Activated CD4-positive, CD25-positive, alpha-beta regulatory T cell treated with anti-CD3 and anti-CD28 coated beads, Interleukin-2, amount 50 U/mL, for 24 hours (primary cell): ENCODE results near the gene DPEP1.
"Not testable (repeated sequence)": the region's sequence is repeated elsewhere in the genome, so short reads cannot be mapped to it uniquely, and the experiment has no call there.

Experiments
- ATAC-seq, 2 donors: fragments of 150-1000 bp; cut with Tn5 transposase; one replicate each; pipeline ENCODE4 v1.10.0; 2021; ENCODE audit warnings: mild to moderate bottlenecking in 1 of 2, moderate library complexity in 1 of 2

Gene DPEP1

DNA sequence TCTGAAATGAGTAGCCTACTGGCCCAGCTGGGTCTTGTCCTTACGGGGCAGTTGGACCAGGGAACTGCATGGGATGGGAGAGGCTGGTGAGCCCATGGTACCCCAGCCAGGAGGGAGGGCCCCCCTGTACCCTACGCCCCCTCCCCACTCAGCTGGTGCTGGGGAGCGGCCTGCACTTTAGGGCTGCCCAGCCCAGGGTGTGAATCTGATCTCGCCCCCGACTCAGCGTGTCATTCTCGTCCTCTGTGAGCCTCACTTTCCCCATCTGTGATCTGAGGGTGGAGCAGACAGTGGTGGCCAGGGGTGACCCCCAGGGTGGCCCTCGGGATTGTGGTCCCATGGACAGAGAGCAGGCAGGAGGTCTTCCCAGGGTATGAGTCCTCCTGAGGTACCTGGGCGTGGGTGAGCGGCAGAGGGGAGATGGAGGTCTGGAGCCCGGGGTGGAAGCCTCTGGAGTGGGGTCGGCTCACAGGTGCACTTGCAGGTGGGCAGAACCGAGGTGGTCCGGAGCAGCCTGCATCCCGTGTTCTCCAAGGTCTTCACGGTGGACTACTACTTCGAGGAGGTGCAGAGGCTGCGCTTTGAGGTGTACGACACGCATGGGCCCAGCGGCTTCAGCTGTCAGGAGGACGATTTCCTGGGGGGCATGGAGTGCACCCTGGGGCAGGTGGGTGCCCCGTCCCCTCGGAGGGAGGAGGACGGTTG lies 36.2 kb upstream of the DPEP1 start:
- no peak for ATAC-seq

DNA sequence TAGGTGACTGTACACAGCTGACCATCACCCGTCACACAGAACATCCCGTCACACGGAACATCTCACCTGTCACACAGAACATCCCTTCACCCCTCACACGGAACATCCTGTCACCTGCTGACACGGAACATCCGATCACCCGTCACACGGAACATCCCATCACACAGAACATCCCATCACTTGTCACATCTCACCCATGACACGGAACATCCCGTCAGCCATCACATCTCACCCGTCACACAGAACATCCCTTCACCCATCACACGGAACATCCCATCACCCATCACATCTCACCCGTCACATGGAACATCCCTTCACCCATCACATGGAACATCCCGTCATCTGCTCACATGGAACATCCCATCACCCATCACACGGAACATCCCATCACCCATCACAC lies 34.1 kb upstream of the DPEP1 start:
- no peak for ATAC-seq

DNA sequence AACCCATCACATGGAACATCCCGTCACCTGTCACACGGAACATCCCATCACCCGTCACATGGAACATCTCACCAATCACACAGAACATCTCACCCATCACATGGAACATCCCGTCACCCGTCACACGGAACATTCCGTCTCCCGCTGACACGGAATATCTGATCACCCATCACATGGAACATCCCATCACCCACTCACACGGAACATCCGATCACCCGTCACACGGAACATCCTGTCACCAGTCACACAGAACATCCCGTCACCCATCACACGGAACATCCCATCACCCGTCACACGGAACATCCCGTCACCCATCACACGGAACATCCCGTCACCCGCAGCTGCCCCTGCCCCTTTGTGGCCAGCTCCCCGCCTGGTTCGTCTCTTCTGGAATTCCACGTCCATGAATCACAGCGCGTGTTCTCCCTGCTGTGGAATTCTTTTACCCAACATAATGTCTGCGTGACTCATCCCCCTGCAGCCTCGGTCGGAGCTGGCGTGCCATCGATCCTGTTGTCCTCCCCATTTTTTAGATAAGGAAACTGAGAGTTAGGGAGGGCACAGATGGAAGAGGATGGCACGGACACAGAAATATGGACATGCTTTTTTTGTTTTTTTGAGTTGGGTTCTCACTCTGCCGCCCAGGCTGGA lies 32.3 kb upstream of the DPEP1 start:
- ATAC-seq, result no peak

DNA sequence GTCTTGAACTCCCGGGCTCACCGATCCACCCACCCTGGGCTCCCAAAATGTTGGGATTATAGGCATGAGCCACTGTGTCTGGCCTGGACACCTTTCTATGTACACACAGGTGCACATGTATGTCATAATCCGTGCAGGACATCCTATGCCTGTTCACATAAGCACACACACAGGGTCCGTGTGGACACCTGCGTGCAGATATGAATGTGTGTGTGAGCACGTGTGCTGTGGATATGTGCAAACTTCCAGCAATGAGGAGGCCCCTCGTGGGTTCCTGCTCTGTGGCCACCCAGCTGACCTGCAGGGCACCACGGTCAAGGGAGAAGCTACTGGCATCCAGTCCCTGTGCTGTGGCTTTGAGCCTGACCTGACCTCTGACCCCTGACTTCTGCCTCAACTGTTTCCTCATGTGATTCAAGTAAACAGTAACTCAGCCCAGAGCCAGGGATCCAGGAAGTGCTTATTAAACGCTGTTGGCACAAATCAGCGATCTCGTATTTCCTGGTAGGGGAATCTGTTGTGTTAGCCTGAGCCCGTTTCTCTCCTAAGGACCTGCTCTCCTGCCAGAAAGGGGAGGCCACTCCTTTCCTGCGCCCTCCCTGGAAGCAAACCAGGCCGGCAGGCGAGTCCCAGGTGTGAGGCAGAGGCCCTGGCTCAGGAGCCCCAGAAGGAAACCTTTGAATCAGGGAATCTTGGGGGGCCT lies 31.4 kb upstream of the DPEP1 start:
- ATAC-seq, result no peak

DNA sequence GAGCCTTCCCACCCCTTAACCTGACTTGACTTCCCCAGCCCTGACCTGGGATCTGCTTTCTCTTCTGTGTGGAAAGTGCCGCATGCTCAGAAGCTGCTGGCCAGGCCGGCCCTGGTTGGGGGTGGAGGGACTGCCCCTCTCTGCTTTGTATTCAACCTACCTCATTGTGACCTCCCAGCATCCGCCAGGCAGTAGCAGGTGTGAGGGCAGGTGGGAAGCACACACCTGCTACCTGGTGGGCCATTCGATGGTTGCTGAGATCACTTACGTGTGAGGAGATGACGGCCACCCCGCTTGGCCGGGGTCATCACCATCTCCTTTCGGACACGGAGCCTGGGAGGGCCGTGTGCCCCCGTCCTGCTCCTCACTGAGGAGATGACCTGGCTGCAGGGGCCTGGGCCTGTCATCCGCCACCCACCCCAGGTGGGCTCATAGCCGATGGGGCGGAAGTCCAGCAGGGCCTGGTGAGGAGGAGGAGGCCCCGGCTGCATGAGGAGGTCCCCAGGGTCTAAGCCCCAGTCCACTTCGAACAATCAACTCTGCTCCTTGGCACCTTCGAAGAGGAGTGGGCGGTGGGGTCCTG lies 30.7 kb upstream of the DPEP1 start:
- no peak for ATAC-seq

DNA sequence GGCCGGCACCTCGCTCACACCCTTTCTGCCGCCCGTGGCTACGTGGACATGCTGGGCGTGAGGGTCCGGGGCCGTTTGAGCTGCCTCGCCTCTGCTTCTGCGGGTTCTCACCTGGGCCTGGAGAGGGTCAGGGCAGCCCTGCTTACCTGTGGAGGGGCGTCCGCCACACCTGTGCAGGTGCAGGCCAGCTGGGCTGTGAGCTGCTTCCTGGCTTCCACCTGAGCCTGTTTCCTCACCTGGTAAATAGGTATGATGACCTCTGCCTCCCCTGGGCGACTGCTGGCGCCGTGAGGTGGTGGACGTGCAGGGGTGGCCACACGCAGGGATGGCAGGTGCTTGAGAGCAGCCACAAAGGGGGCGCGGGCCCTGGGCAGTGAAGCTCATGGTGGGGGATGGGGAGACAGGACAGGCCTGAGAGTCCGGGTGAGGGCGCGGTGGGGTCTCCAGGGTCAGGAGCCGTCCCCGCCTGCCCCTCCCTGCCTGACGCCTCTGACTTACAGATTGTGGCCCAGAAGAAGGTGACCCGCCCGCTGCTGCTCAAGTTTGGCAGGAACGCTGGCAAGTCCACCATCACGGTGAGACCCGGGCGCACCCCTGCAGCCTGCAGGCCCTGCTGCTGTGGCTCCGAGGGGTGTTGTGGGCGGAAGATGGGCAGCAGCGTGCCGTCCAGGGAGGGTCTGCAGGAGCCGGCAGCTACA lies 30.1 kb upstream of the DPEP1 start:
- no peak for ATAC-seq

DNA sequence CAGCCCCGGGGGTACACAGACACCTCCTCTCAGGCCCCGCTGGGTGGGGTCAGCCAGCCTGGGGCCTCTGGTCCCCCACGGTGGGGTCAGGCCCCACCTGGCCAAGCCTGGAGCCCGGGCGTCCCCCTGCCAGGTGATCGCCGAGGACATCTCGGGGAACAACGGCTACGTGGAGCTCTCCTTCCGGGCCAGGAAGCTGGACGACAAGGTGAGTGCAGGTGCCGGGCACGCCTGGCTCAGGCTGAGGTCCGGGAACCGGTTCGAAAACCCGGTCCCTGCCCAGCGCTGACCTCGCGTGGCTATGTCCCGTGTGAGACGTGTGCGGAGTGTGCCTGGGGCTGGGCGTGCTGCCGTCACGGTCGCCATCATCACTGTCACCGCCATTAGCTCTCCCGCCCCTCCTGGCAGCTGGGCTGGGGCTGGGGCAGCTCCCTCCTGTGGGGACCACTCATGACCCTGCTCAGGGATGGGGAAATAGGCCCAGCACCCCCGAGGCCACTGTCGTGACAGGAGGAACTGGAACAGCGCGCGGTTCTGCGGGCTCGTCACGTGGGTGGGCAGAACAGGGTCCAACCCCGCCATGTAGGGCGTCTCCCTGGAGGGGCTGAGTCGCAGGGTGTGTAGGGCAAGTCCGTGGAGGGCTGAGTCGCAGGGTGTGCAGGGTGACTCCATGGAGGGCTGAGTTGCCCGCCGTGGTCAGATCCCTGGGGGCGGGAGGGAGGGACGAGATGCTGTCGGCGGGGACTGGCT lies 29.4 kb upstream of the DPEP1 start:
- ATAC-seq, result no peak

DNA sequence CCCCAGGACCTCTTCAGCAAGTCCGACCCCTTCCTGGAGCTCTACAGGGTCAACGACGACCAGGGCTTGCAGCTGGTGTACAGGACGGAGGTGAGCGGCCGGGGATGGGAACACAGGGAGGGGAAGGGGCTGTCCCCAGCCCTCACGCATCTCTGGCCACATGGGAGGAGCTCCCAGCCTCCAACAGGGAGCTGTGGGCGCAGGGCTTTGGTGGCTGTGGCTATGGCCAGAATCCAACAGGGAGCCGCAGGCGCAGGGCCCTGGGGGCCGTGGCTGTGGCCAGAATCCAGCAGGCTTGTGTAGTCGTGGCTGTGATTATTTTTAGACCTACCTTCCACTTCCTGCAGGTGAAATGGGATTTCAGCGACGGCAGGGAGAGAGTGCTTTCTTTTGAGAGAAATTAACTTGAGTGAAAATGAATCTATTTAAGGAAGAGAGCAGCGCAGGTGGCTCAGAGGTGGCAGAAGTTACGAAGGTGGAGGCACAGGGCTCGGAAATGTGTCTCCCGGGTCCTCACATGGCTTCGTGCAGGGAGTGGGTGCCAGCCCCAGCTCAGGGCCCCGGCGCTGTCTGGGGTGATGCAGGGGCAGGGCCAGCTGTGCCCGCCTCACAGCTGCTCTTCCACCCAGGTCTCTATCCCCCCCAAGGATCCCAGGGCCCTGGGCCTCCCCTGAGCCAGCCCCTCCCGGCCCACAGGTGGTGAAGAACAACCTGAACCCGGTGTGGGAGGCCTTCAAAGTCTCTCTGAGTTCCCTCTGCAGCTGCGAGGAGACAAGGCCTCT lies 28.5 kb upstream of the DPEP1 start:
- no peak for ATAC-seq

DNA sequence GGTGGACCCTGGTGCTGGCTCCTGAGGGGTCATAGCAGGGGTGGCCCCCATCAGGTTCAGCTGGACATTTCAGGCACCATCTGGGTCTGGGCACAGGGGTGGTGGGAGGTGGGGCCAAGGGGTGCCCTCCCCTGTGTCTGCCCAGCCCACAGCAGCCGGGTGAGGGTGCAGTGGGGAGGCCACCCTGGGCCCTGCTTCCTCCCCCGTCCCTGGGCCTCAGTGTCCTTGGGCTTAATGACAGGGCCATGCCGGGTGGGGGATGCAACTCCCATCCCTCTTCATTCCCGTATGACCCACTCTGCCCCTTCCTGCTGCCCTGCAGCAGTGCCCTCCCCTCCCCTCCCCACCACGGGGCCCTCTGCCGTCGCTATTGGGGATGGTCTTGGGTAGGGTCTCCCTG lies 27.2 kb upstream of the DPEP1 start:
- ATAC-seq, result no peak

DNA sequence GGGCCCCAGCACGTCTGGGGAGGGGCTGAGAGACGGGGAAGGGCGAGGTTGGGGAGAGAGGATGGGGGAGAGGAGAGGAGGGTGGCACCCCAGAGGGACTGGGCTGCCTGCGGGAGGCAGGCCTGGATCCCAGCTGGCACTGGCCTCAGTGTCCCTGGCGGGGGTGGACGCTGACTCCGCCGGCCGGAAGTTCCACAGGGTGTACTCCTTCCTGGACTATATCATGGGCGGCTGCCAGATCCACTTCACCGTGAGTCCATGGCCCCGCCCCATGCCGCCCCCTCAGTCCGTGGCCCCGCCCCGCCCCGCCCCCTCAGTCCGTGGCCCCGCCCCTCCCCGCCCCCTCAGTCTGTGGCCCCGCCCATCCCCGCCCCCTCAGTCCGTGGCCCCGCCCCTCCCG lies 26.6 kb upstream of the DPEP1 start:
- no peak for ATAC-seq

DNA sequence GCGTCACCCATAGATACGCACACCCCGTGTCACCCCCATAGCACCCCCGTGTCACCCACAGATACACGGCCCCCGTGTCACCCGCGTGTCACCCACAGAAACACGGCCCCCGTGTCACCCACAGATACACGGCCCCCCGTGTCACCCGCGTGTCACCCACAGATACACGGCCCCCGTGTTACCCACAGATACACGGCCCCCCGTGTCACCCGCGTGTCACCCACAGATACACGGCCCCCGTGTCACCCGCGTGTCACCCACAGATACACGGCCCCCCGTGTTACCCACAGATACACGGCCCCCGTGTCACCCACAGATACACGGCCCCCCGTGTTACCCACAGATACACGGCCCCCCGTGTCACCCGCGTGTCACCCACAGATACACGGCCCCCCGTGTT lies 25.8 kb upstream of the DPEP1 start:
- ATAC-seq, result not testable (repeated sequence)

DNA sequence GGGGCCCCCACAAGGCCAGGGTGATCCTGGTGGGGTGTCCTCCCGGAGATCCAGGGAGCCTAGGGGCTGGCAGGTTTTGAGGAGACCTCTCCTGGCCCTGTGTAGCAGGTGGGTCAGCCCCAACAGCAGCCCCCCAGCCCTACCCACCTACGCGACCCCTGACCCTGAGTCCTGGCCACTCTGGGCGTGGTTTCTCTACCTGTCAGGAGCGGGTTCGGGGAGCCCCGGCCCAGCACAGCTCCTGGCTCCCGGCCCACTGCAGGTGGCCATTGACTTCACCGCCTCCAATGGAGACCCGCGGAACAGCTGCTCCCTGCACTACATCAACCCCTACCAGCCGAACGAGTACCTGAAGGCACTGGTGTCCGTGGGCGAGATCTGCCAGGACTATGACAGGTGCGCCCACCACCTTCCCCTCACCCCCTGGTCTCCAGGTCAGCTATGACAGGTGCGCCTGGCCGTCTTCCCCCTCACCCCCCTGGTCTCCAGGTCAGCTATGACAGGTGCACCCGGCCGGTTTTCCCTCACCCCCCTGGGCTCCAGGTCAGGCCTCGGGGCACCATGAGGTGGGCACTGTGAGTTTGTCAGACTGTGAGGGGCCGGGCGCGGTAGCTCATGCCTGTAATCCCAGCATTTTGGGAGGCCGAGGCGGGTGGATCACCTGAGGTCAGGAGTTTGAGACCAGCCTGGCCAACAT lies 24.9 kb upstream of the DPEP1 start:
- no peak for ATAC-seq

DNA sequence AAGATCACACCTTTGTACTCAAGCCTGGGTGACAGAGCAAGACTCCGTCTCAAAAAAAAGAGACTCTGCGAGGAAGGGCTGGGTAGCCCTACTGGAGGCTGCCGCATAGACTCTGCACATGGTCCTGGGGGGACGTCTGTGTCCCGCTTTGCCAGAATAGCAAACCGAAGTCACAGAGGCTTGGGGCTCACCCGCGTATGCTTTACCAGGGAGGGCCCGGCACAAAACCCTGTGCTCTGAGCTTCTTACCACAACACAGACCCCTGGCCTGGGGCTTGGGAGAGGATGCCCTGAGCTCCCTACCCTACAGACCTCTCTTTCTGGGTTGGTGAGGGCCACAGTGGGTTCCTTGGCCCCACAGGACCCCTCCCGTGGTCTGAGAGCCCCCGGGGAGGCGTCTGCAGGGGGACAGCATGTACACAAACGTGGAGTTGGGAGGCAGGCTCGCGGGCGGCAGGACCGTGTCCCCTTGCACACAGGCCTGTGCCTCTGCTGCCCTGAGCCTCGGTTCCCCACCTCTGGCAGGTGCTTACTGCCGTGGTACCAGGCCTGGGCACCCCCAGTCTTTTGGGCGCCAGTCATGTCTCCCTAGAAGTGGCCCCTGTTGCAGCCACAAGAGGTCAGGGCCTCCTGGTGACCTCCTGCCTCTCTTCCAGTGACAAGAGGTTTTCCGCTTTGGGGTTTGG lies 24.1 kb upstream of the DPEP1 start:
- ATAC-seq, result no peak

DNA sequence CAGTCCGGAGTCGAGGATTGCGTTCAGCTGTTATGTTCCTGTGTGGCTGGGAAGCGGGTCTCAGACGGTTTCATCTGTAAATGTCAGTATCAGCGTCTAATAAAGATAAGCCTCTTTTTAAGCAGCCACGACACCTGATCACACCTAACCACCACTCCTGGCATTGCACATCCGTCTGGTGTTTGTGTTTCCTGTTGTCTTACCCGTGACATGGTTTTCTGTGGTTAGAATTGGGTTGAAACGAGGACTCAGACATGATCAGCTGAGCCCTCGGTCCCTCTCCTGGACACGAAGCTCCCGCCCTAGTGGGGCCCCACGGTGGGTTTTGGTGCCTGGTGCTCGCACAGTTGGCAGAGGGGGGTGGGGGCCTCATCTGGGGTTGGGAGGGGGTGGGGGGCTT lies 19.6 kb upstream of the DPEP1 start:
- peak; percentile 65 to 71 for ATAC-seq

DNA sequence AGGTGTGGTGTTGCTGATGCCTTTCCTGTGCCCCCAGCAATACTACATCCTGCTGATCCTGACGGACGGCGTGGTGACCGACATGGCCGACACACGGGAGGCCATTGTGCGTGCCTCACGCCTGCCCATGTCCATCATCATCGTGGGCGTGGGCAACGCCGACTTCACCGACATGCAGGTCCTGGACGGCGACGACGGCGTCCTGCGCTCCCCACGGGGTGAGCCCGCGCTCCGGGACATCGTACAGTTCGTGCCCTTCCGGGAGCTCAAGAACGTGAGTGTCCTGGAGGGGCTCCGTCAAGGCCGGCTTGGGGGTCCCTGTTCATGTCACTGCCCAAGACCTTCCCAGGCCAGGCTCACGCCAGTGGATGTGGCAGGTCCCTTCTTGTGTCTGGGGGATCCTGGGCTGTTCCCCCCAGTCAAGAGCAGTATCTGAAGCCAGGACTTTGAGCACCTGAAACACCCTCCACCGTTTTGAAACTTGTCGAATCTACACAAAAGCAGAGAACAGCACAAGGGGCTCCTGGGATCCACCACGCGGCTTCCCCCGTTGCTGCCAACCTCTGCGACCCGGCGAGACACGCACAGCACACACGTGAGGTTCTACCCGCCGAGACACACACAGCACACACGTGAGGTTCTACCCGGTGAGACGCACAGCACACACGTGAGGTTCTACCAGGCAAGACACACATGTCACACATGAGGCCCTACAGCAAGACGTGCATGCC lies 17.9 kb upstream of the DPEP1 start:
- ATAC-seq, result no peak

DNA sequence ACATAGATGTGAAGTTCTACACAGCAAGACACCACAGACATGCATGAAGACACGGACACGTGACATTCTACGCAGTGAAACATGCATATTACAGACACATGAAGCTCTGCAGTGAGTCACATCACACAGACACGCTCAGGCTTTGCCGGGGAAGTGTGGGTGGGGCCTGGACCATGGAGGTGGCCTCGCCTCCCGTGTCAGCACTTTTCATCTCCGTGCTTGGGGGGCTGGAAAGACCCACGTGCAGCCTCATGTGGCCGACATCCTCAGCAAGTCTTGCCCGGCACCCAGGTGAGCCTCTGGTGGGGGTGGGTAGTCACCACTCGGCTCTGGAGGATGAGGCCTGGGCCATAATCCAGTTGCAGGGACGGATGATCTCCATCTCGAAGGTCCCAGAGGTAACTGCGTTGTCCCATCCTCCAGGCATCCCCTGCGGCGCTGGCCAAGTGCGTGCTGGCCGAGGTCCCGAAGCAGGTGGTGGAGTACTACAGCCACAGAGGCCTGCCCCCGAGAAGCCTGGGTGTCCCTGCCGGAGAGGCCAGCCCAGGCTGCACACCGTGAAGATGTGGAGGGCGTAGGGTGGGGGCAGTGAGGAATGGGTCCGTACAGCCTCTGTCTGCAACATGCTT lies 17.3 kb upstream of the DPEP1 start:
- ATAC-seq, result no peak

DNA sequence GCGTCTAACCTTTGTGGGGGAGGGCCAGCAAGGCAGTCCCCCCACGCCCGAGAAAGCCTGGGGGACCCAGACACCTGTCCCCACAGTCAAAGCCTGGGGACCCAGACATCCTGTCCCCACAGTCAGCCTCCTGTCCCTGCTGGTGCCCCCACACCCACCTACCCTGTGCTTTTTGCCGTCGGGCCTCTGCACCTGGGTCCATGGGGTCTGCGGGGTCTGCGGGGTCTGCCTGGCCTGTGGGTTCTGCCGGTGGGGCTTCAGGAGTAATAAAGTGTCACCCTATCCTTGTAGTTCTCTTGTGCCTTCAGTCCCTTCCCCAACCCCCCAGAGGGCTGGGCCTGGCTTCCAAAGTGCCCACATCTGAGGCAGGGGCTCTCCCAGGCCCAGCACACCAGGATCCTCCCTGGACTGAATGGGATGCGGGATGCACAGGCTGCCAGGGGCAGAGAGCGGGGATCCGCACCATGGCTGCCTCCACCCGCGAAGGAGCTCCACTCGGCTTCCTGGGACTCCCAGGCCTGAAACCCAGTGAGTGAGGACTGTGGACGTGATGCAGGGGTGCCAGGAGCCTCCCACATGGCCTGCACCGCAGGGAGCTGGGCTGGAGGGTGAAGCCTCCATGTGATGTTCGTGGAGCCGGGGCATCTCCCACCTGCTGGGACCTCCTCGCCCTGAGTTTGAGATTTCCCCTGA lies 16.3 kb upstream of the DPEP1 start:
- no peak for ATAC-seq

DNA sequence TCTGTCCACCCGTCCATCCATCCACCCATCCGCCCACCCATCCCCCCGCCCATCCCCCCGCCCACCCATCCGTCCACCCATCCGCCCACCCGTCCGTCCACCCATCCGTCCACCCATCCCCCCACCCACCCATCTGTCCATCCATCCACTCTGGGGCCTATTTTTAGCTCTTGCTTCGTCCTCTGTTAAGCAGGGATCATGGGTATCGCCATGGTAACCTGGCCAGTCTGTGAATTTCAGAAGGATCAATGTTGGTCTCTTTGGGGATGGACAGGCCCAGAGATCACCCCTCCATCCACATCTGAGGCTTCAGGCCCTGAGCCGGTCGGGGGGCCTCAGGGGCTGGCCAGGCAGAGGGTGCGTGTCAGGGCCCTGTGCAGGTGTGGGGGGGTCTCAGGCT lies 15.2 kb upstream of the DPEP1 start:
- ATAC-seq, result no peak
